GM12874 (cell line): ENCODE data around the gene P2RY8.

ENCODE experiments used
- CTCF ChIP-seq: IDR thresholded peaks from 2 replicates; pipeline ENCODE4 v1.5.1; 2011; ENCODE audit warnings: low read depth, mild to moderate bottlenecking, control low read depth, low read length, moderate library complexity; ENCODE audit not compliant: insufficient read depth

Gene P2RY8

GRCh38 chrX:1449036-1449822 is 87.8 kb downstream of the P2RY8 start:
- TF ChIP-seq CTCF: no peak

GRCh38 chrX:1444561-1445500 is 92.2 kb downstream of the P2RY8 start:
- TF ChIP-seq CTCF: no peak

- no peak for TF ChIP-seq CTCF
Measured at GRCh38 chrX:1443496-1444075, 93.4 kb downstream of the P2RY8 start.

- TF ChIP-seq CTCF: no peak
Measured at GRCh38 chrX:1442724-1443367, 94.1 kb downstream of the P2RY8 start.

GRCh38 chrX:1442016-1442665 is 94.8 kb downstream of the P2RY8 start:
- no peak for TF ChIP-seq CTCF

GRCh38 chrX:1440506-1440905 is 96.5 kb downstream of the P2RY8 start:
- no peak for TF ChIP-seq CTCF
